Measurements from ENCODE around the gene ARMC9.

Gene ARMC9

GRCh38 chr2:231384970-231385369 lies 186.5 kb downstream of the ARMC9 start:
- DNase-seq: no peak

GRCh38 chr2:231385429-231385828 lies 187.0 kb downstream of the ARMC9 start:
- DNase-seq: no peak

GRCh38 chr2:231386446-231386845 lies 188.0 kb downstream of the ARMC9 start:
- peak; percentile 62 for DNase-seq

GRCh38 chr2:231387904-231388724 lies 189.7 kb downstream of the ARMC9 start:
- peak; percentile 75 for DNase-seq

DNA sequence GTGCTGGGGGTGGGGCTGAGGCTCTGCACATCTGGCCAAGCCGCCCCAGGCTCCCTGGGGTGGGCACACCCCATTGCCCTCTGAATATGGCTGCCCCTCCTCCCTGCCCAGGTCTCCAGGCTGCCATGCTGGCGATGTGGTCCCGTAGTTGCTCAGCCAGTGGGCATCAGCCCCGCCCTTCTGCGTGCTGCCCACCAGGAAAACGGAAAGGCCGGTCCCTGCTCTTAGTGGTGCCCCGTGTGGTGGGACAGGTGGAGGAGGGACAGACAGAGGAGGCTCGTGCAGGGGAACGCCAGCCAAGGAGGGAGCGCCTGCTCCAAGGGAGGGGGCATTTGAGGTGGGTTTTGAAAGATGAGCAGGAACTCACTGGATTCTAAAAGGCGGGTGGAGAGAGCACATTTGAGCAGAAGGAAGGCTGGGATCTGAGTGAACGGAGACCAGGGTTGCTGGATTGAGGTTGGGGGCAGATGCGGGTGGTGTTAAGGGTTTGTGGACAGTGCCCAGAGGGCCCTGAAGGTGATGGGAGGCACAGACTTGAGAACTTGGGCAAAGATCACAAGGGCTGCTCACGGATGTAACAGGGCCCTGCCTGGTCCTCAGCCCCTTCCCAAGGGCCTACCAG lies 190.4 kb downstream of the ARMC9 start:
- no peak for DNase-seq

DNA sequence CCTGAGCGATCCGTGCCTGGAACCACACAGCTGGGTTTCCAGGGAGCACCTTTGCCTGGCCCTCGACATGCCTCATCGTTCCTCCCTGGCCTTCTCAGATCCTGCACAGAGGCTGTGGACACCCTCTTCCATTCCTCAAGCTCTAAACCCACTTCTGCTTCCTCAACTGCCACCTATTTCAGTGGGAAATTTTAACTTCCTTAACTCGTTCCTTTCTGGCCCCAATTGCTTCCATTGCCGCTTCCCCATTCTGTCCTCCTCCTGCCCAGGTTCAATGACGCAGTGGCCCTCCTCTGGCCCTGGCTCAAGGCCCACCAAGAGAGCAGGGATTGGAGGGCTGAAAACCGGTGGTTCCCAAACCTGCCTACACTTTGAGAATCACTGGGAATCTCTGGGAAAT lies 192.2 kb downstream of the ARMC9 start:
- no peak for DNase-seq

GRCh38 chr2:231391981-231392380 lies 193.6 kb downstream of the ARMC9 start:
- DNase-seq: no peak

- no peak for DNase-seq
These were observed 194.2 kb downstream of the ARMC9 start for GRCh38 chr2:231392431-231393148.

GRCh38 chr2:231393149-231394131 lies 195.0 kb downstream of the ARMC9 start:
- DNase-seq: no peak

GRCh38 chr2:231394211-231395141 lies 196.0 kb downstream of the ARMC9 start:
- no peak for DNase-seq

DNA sequence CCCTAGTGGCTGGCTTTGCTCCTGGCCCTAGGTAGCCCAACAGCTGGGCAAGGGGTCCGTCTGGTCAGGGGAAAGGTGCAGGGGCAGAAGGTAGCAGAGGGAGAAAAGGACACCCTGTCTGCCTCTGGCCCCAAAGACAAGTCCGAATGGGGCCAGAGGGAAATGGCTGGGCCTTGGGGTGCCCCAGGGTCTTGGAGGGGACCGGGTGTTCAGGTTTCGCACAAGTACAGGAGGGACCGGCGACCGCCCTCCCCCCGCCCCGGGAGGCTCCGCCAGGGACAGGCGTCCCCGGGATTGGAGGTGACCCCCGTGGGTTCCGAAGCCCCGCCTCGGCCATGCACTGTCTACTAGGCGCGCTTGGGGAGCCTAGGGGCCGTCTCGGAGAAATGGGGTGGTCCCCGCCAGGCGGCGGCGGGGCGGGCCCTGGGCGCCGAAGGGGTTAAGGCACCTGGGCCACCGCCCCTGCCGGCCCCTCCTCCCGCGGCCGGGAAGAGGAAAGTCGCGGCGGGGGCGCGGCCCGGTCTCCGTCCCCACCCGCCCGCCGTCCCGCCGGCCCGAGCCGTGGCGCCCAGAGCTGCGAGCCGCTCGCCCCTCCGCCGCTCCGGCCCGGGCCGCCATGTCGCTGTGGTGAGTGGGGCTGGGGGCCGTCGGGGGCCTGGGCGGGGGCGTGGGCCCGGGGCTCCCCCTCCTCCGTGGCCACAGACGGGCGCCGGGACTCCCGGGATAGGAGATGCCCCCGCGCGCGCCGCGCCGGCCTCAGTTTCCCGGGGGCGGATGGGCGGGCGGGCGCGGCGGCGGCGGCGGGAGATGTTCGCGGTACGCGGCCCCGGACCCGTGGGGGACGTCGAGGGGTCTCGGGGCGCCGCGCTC lies 197.0 kb downstream of the ARMC9 start, which contains the start of gene B3GNT7:
Gene B3GNT7, plus strand, starts transcription at position 523 of the 870 bp plus-strand sequence. Its CDS starts 94 bp downstream, at position 617.
- no peak for DNase-seq

DNA sequence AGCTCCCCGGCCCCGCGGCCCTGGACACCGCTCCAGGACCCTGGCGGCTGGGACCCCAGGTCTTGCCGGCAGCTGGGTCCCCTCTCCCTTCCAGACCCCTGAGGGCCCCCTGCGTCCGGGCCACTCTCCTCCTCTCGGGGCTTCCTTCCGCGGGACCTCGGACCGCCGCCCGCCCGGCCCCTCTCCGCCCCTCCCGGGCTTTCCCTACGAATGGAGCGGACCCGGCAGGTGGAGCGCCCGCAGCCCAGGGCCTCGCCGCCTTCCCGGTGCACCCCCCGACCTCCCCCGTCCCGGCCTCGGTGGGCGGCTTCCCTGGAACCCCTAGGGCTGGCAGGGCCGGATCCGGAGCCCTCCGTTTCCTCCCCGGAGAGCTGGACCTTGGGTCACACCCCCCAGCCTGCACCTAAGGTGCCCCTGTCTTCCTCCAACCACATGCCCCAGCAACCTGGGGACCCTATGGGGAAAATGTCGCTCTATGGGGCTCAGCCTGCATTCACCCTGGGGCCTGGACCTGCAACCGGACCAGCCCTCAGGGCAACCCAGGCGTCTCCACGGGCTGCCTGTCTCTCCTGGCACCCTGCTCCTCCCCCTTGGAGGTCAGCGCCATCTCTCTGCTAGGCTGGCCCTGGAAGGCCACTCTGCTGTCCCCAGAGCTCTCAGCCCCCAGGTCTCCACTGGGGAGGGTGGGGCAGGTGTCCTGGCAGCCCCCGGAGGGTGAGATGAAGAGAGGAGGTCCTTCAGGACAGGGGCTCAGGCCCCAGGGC lies 197.8 kb downstream of the ARMC9 start:
- DNase-seq: no peak

DNA sequence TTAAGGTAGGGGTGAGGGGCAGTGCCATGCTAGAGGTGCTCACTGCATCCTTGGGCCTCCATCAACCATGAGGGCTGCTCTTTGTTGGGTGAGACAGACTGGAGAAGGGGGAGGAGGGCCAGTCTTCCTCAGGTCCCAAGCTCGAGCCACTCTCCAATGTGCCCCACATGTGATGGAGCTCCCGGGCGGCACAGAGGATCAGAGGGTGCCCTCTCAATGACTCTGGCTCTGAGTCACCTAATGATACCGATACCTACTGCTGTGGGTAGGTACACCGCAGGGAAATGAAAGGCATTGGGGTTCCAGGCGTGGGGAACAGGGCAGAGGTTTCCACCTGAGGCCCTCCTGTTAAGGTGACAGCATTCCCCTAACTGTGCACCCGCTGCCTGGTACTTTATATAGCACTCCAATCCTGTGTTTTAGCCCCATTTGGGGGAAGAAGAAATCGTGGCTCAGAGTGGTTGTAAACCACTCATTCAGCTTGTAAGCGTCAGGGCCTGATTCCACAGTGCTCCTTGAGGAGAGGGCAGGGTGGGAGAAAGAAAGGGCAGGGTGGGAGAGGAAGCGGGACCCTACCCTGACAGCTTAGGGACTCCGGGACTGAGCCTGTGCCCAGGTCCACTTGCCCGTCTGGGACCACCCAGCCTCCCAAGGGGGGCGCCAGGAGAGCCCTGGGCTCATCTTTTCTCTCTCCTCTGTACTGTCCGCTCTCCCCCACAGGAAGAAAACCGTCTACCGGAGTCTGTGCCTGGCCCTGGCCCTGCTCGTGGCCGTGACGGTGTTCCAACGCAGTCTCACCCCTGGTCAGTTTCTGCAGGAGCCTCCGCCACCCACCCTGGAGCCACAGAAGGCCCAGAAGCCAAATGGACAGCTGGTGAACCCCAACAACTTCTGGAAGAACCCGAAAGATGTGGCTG lies 198.8 kb downstream of the ARMC9 start:
- DNase-seq: no peak

DNA sequence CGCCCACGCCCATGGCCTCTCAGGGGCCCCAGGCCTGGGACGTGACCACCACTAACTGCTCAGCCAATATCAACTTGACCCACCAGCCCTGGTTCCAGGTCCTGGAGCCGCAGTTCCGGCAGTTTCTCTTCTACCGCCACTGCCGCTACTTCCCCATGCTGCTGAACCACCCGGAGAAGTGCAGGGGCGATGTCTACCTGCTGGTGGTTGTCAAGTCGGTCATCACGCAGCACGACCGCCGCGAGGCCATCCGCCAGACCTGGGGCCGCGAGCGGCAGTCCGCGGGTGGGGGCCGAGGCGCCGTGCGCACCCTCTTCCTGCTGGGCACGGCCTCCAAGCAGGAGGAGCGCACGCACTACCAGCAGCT lies 199.5 kb downstream of the ARMC9 start:
- DNase-seq: no peak

DNA sequence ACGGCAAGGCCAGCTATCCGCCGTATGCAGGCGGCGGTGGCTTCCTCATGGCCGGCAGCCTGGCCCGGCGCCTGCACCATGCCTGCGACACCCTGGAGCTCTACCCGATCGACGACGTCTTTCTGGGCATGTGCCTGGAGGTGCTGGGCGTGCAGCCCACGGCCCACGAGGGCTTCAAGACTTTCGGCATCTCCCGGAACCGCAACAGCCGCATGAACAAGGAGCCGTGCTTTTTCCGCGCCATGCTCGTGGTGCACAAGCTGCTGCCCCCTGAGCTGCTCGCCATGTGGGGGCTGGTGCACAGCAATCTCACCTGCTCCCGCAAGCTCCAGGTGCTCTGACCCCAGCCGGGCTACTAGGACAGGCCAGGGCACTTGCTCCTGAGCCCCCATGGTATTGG lies 200.2 kb downstream of the ARMC9 start:
- no peak for DNase-seq

DNA sequence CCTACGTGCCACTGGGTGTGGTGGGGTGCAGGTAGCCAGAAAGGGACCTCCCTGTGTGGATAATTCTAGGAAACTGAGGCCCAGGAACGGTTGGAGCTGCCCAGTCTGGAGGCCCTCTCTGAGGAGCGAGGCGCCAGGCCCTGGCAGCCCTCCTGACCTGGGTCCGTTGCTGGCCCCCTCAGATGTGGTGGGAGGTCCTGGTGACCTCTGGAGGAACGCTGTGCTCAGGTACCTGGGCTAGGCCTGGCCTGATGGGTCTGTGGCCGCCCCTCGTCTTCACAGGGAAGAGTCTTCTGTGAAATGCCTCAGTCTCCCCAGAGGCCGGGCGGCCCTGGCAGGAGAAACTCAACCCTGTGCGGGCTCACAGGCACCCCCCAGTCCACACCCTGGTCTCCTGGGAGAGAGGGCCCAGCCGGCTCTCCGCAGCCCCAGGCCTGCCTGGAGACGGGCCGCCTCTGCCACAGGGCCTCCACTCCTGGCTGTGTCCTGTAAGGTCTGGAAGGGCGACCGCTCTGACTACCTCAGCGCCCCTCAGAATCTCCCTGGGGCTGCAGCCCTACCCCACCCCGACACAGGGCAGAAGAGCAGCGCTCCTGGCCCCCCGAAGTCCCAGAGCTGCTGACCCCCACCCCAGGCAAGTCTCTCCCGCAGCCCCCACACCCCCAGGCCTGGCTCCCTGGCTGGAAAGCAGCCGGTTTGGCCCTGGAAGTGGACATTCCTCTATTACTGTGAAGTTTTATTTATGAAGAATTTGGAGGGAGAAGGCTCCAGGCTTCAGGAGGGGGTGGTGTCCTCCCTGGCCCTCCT lies 200.8 kb downstream of the ARMC9 start:
- DNase-seq: no peak
